Measurements from ENCODE around the gene BIRC7. TPM values are rescaled to one million over a fixed set of nuclear protein-coding genes. Genes with fewer than 3 reads are reported as not detected.

BIRC7 gene
- polyA plus RNA-seq, 4 donors: 0.13 to 5.4 TPM; not detected in 2

DNA sequence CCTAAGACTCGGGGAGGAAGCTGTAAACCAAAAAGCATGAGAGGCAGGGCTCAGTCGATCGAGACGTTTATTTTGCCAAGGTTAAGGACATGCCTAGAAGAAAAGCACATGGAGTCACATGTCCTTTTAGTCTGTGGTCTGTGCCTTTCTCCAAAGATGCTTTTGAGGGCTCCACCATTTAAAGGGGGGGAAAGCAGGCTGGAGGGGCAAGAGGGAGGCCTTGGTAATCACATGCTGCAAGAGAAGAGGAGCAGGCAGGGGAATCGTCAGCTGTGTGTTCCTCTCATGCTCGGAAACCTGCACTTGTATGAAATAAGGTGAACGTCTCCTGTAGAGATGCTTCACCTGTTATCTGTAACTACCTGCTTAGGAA, 10.6 kb upstream of the BIRC7 start:
- H3K27ac ChIP-seq (ENCODE audit: low read depth in 1 of 3, low read length in 2 of 3): no peak overlapping the region
- no peaks in the 10 kb centered on the region for H3K4me1 ChIP-seq (ENCODE audit: control insufficient read depth in 3 of 3, insufficient read depth in 2 of 3, low read depth in 1 of 3, low read length in 2 of 3)
- no peaks in the 10 kb centered on the region for H3K9me3 ChIP-seq (ENCODE audit: control insufficient read depth in 2 of 2, insufficient read depth in 1 of 2, low read depth in 1 of 2, low read length in 1 of 2)
- FAIRE-seq (no peak), DNase-seq (no peak)
- no peaks in the 10 kb centered on the region for H3K36me3 ChIP-seq (ENCODE audit: control insufficient read depth in 3 of 3, insufficient read depth in 2 of 3, low read depth in 1 of 3, low read length in 3 of 3)
- 28 to 44% (median 29%) methylated on average over 7 of the region's 7 CpGs for WGBS, 3 donors
- no peak overlapping the region for H3K4me3 ChIP-seq (ENCODE audit: low read depth in 1 of 3, low read length in 3 of 3)
- peaks cover 0 to 16% (median 0%) of the 10 kb centered on the region in 3 donors for H3K27me3 ChIP-seq (ENCODE audit: control insufficient read depth in 3 of 3, insufficient read depth in 3 of 3, low read length in 3 of 3)

DNA sequence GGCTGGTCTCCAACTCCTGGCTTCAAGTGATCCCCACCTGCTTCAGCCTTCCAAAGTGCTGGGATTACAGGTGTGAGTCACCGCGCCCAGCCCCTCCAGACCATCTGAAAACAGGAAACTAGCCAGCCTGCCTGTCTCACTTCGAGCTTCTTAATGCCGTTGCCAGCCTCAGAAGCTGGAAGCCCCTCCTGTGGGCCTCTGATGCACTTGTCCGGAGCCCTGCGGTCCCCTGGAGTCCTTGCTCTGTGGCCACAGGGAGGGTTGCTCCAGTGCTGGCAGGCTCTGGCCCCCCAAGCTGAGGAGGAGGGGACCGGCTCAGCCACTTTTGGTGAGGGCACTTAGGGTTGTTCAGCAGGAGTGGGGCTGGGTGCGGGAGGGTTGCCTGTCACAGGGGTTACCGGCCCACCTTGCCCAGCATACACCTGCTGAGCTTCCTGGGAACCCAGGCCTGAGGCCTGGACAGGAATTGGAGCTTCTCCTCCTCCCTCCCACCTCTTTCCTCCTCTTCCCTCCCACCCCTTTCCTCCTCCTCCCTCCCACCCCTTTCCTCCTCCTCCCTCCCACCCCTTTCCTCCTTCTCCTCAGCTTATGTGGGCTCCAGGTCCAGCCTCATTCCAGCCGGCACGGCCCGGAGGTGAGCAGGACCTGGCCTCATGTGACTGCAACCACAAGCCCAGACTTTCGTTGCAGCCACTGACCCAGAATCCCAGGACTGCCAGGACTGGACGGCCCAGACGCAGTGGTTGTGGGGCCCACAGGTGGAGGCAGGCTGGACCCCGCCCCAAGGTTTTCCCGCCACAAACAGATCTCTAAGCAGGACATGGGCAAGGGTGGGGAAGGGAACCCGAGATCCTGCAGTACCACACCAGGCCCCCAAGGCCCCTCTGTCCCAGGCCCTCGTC, 9.4 kb upstream of the BIRC7 start:
- no peak for FAIRE-seq
- Histone ChIP-seq H3K4me3 (ENCODE audit: low read depth in 1 of 3, low read length in 3 of 3) (no peak overlapping the region), H3K9me3 (ENCODE audit: control insufficient read depth in 2 of 2, insufficient read depth in 1 of 2, low read depth in 1 of 2, low read length in 1 of 2) (no peaks in the 10 kb centered on the region), H3K27me3 (ENCODE audit: control insufficient read depth in 3 of 3, insufficient read depth in 3 of 3, low read length in 3 of 3) (peaks cover 0 to 26% (median 0%) of the 10 kb centered on the region in 3 donors), H3K4me1 (ENCODE audit: control insufficient read depth in 3 of 3, insufficient read depth in 2 of 3, low read depth in 1 of 3, low read length in 2 of 3) (no peaks in the 10 kb centered on the region), H3K36me3 (ENCODE audit: control insufficient read depth in 3 of 3, insufficient read depth in 2 of 3, low read depth in 1 of 3, low read length in 3 of 3) (no peaks in the 10 kb centered on the region), H3K27ac (ENCODE audit: low read depth in 1 of 3, low read length in 2 of 3) (no peak overlapping the region)
- WGBS, 3 donors: 82 to 86% (median 83%) methylated on average over 19 of the region's 19 CpGs
- DNase-seq: no peak

DNA sequence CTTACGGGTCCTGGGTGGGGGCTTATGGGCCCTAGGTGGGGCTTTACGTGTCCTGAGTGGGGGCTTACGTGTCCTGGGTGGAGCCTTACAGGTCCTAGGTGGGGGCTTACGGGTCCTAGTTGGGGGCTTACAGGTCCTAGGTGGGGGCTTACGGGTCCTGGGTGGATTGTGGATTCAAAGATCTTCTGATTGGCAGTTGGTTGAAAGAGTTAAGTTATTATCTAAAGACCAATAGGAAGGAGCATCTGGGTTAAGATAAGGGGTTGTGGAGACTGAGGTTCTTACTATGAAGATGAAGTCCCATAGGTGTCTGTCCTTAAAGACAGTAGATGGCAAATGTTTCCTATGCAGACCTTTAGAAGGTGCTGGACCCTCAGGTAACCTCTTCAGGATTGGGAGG, 8.4 kb upstream of the BIRC7 start:
- no peaks in the 10 kb centered on the region for H3K9me3 ChIP-seq (ENCODE audit: control insufficient read depth in 2 of 2, insufficient read depth in 1 of 2, low read depth in 1 of 2, low read length in 1 of 2)
- no peak for FAIRE-seq
- no peaks in the 10 kb centered on the region for H3K36me3 ChIP-seq (ENCODE audit: control insufficient read depth in 3 of 3, insufficient read depth in 2 of 3, low read depth in 1 of 3, low read length in 3 of 3)
- no peaks in the 10 kb centered on the region for H3K4me1 ChIP-seq (ENCODE audit: control insufficient read depth in 3 of 3, insufficient read depth in 2 of 3, low read depth in 1 of 3, low read length in 2 of 3)
- WGBS, 3 donors: 75 to 89% (median 83%) methylated on average over 5 of the region's 5 CpGs
- no peak overlapping the region for H3K27ac ChIP-seq (ENCODE audit: low read depth in 1 of 3, low read length in 2 of 3)
- DNase-seq: no peak
- peaks cover 0 to 27% (median 0%) of the 10 kb centered on the region in 3 donors for H3K27me3 ChIP-seq (ENCODE audit: control insufficient read depth in 3 of 3, insufficient read depth in 3 of 3, low read length in 3 of 3)
- no peak overlapping the region for H3K4me3 ChIP-seq (ENCODE audit: low read depth in 1 of 3, low read length in 3 of 3)

DNA sequence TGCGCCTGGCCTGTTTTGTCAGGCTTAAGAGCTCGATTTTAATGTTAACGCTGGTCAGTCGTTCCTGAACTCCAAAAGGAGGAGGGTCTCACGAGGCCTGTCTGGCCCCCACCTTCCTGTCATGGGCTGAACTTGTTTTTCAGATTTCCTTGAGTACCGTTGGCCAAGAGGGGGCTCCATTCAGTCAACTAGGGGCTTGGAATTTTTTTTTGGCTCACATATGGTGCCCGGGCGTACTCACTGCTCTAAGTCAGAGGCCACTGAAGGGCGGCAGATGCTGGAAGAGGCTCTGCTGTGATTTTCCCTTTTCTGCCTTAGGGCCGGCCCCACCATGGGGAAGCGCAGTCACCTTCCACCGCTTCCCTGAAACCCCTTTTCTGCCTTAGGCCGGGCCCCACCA, 6.9 kb upstream of the BIRC7 start:
- 57 to 63% (median 59%) methylated on average over 13 of the region's 13 CpGs for WGBS, 3 donors
- H3K4me1 ChIP-seq (ENCODE audit: control insufficient read depth in 3 of 3, insufficient read depth in 2 of 3, low read depth in 1 of 3, low read length in 2 of 3): no peaks in the 10 kb centered on the region
- DNase-seq (no peak), FAIRE-seq (no peak)
- H3K36me3 ChIP-seq (ENCODE audit: control insufficient read depth in 3 of 3, insufficient read depth in 2 of 3, low read depth in 1 of 3, low read length in 3 of 3): no peaks in the 10 kb centered on the region
- H3K4me3 ChIP-seq (ENCODE audit: low read depth in 1 of 3, low read length in 3 of 3): no peak overlapping the region
- H3K9me3 ChIP-seq (ENCODE audit: control insufficient read depth in 2 of 2, insufficient read depth in 1 of 2, low read depth in 1 of 2, low read length in 1 of 2): no peaks in the 10 kb centered on the region
- peaks cover 0 to 34% (median 4%) of the 10 kb centered on the region in 3 donors for H3K27me3 ChIP-seq (ENCODE audit: control insufficient read depth in 3 of 3, insufficient read depth in 3 of 3, low read length in 3 of 3)
- no peak overlapping the region for H3K27ac ChIP-seq (ENCODE audit: low read depth in 1 of 3, low read length in 2 of 3)

DNA sequence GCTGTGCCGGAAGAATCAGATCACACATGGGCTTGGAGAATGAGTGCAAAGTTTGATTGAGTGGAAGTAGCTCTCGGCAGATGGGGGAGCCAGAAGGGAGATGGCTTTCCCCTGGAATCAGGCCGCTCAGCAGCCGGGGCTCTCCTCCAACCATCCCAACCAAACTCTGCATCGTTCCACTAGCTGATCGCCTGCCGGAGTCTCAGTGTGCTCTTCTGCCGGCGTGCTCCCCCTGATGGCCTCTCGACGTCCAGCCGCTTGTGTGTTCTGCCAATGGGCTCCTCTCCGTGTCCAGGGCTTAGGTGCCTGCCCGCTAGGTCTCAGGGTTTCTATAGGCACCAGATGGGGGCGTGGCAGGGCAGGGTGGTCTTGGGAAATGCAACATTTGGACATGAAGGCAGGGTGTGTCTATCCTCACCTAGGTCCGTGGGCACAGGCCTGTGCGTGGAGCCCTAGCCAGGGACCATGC, 4.9 kb upstream of the BIRC7 start:
- WGBS, 3 donors: 8 to 14% (median 10%) methylated on average over 17 of the region's 17 CpGs
- H3K36me3 ChIP-seq (ENCODE audit: control insufficient read depth in 3 of 3, insufficient read depth in 2 of 3, low read depth in 1 of 3, low read length in 3 of 3): no peaks in the 10 kb centered on the region
- no peak overlapping the region for H3K4me3 ChIP-seq (ENCODE audit: low read depth in 1 of 3, low read length in 3 of 3)
- H3K4me1 ChIP-seq (ENCODE audit: control insufficient read depth in 3 of 3, insufficient read depth in 2 of 3, low read depth in 1 of 3, low read length in 2 of 3): peaks cover 0 to 4% (median 0%) of the 10 kb centered on the region in 3 donors
- H3K27ac ChIP-seq (ENCODE audit: low read depth in 1 of 3, low read length in 2 of 3): no peak overlapping the region
- H3K9me3 ChIP-seq (ENCODE audit: control insufficient read depth in 2 of 2, insufficient read depth in 1 of 2, low read depth in 1 of 2, low read length in 1 of 2): no peaks in the 10 kb centered on the region
- FAIRE-seq (no peak), DNase-seq (peak; percentile 43 to 63)
- H3K27me3 ChIP-seq (ENCODE audit: control insufficient read depth in 3 of 3, insufficient read depth in 3 of 3, low read length in 3 of 3): peaks cover 0 to 34% (median 4%) of the 10 kb centered on the region in 3 donors

DNA sequence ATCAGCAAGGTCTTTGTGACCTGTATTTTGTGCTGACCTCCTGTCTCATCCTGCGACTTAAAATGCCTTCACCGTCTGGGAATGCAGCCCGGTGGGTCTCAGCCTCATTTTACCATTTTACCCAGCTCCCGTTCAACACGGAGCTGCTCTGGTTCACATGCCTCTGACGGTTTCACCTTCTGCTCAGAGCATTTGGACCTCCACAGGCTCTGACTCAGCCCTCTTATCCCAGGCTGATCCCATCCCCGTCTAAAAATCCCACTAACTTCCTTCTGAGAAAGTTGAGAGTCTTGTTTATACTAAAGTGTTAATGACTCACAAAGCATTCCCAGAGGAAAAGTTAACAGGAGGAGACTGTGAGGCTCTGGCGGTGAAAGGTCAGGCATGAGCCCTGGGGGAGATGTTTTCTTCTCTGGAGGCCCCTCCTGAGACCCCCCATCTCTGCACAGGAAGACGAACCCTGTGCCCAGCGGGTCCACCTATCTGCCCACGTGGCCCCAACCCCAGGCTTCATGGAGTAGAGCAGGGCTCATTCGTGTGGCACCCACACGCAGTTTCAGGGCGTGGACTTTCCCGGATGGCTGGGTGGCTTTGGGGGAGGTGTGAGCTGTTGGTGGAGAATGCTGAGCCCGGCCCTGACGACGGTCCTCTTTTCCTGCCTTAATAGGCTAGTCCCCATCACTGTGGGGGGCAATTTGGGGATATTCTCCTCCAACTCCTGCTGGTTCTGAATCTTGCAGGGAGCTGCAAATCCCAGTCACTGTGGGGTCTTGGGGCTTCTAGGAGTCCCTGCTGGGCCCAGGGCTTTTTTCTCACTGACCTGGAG, 3.3 kb upstream of the BIRC7 start:
- no peaks in the 10 kb centered on the region for H3K9me3 ChIP-seq (ENCODE audit: control insufficient read depth in 2 of 2, insufficient read depth in 1 of 2, low read depth in 1 of 2, low read length in 1 of 2)
- 27 to 39% (median 34%) methylated on average over 18 of the region's 18 CpGs for WGBS, 3 donors
- peaks cover 0 to 34% (median 4%) of the 10 kb centered on the region in 3 donors for H3K27me3 ChIP-seq (ENCODE audit: control insufficient read depth in 3 of 3, insufficient read depth in 3 of 3, low read length in 3 of 3)
- no peak overlapping the region for H3K4me3 ChIP-seq (ENCODE audit: low read depth in 1 of 3, low read length in 3 of 3)
- H3K27ac ChIP-seq (ENCODE audit: low read depth in 1 of 3, low read length in 2 of 3): peak overlapping the region in 1 of 3 donors; percentile 46
- no peak for FAIRE-seq
- no peak for DNase-seq
- no peaks in the 10 kb centered on the region for H3K36me3 ChIP-seq (ENCODE audit: control insufficient read depth in 3 of 3, insufficient read depth in 2 of 3, low read depth in 1 of 3, low read length in 3 of 3)
- H3K4me1 ChIP-seq (ENCODE audit: control insufficient read depth in 3 of 3, insufficient read depth in 2 of 3, low read depth in 1 of 3, low read length in 2 of 3): peaks cover 0 to 4% (median 0%) of the 10 kb centered on the region in 3 donors

DNA sequence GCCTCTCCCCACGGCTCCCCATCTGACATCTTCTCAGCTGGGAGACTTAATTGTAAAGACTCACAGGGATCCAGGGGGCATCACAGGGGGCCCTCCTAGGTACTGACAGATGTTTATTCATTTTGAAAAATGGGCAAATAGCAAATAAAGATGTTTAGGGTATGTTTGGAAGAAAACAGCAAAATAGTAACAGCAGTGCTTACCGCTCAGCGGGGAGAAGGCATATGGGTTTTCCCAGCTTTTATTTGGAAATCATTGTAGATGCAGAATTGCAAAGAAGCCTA, 2.7 kb upstream of the BIRC7 start:
- H3K27ac ChIP-seq (ENCODE audit: low read depth in 1 of 3, low read length in 2 of 3): no peak overlapping the region

DNA sequence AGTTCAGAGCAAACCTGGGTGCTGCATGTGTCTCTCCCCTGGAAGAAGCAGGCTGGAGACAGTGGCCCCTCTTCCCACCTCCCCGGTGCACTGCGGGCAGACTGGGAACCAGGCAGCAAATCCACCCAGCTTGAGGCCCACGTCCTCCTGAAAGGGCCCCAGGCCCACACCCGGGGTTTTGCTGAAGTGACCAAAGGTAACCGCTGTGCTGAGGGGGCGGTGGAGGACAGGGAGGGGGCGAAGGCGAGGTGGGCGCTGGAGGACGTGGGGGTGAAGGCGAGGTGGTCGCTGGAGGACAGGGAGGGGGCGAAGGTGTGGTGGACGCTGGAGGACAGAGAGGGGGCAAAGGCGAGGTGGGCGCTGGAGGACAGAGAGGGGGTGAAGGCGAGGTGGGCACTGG, 1.8 kb upstream of the BIRC7 start:
- H3K27me3 ChIP-seq (ENCODE audit: control insufficient read depth in 3 of 3, insufficient read depth in 3 of 3, low read length in 3 of 3): peaks cover 0 to 30% (median 4%) of the 10 kb centered on the region in 3 donors
- peaks cover 0 to 4% (median 0%) of the 10 kb centered on the region in 3 donors for H3K4me1 ChIP-seq (ENCODE audit: control insufficient read depth in 3 of 3, insufficient read depth in 2 of 3, low read depth in 1 of 3, low read length in 2 of 3)
- no peaks in the 10 kb centered on the region for H3K9me3 ChIP-seq (ENCODE audit: control insufficient read depth in 2 of 2, insufficient read depth in 1 of 2, low read depth in 1 of 2, low read length in 1 of 2)
- H3K27ac ChIP-seq (ENCODE audit: low read depth in 1 of 3, low read length in 2 of 3): no peak overlapping the region
- H3K36me3 ChIP-seq (ENCODE audit: control insufficient read depth in 3 of 3, insufficient read depth in 2 of 3, low read depth in 1 of 3, low read length in 3 of 3): no peaks in the 10 kb centered on the region
- WGBS, 3 donors: 81 to 88% (median 83%) methylated on average over 16 to 17 of the region's 17 CpGs
- FAIRE-seq: no peak
- DNase-seq: no peak
- H3K4me3 ChIP-seq (ENCODE audit: low read depth in 1 of 3, low read length in 3 of 3): no peak overlapping the region

More for the DNA sequence above, 2.7 kb upstream of the BIRC7 start:
- Histone ChIP-seq H3K4me3 (ENCODE audit: low read depth in 1 of 3, low read length in 3 of 3) (no peak overlapping the region), H3K36me3 (ENCODE audit: control insufficient read depth in 3 of 3, insufficient read depth in 2 of 3, low read depth in 1 of 3, low read length in 3 of 3) (no peaks in the 10 kb centered on the region), H3K9me3 (ENCODE audit: control insufficient read depth in 2 of 2, insufficient read depth in 1 of 2, low read depth in 1 of 2, low read length in 1 of 2) (no peaks in the 10 kb centered on the region), H3K27me3 (ENCODE audit: control insufficient read depth in 3 of 3, insufficient read depth in 3 of 3, low read length in 3 of 3) (peaks cover 0 to 34% (median 4%) of the 10 kb centered on the region in 3 donors), H3K4me1 (ENCODE audit: control insufficient read depth in 3 of 3, insufficient read depth in 2 of 3, low read depth in 1 of 3, low read length in 2 of 3) (peaks cover 0 to 4% (median 0%) of the 10 kb centered on the region in 3 donors)
- 64 to 89% (median 70%) methylated on average over 3 of the region's 3 CpGs for WGBS, 3 donors
- DNase-seq (no peak), FAIRE-seq (no peak)

Data from small intestine (tissue), 7 donors.